HepG2 (cell line): ENCODE results near the gene COG4. TPM values are rescaled to one million over a fixed set of nuclear protein-coding genes. Genes with fewer than 3 reads are reported as not detected.

ENCODE experiments used
- FOXC1 ChIP-seq: sonication (generic); formaldehyde crosslinking; IDR thresholded peaks from 2 replicates; pipeline ENCODE4 v1.8.0; 2022; ENCODE audit warnings: mild to moderate bottlenecking, missing genetic modification reagents, borderline replicate concordance
- KDM6A ChIP-seq: IDR thresholded peaks from 2 replicates; pipeline ENCODE4 v1.6.1; 2016; ENCODE audit warnings: low read depth
- NBN ChIP-seq: fragments of 450-650 bp; conservative IDR thresholded peaks from 2 replicates; pipeline ENCODE4 v1.6.1; 2017
- ONECUT2 ChIP-seq: sonication (generic); formaldehyde crosslinking; IDR thresholded peaks from 2 replicates; pipeline ENCODE4 v1.4.0; 2020; ENCODE audit warnings: missing genetic modification reagents
- PAWR ChIP-seq: sonication (generic); formaldehyde crosslinking; IDR thresholded peaks from 2 replicates; pipeline ENCODE4 v1.4.0; 2020; ENCODE audit warnings: missing genetic modification reagents, mild to moderate bottlenecking, borderline replicate concordance
- PITX1 ChIP-seq: sonication (generic); formaldehyde crosslinking; IDR thresholded peaks from 2 replicates; pipeline ENCODE4 v1.5.1; 2020; ENCODE audit warnings: mild to moderate bottlenecking, missing genetic modification reagents
- STAG1 ChIP-seq: sonication (generic); formaldehyde crosslinking; IDR thresholded peaks from 2 replicates; pipeline ENCODE4 v1.4.0; 2020; ENCODE audit warnings: missing genetic modification reagents
- TAF15 ChIP-seq: fragments of 200-400 bp; formaldehyde crosslinking; IDR thresholded peaks from one replicate; pipeline ENCODE4 v1.6.1; 2018; ENCODE audit warnings: mild to moderate bottlenecking, low read depth, low read length; ENCODE audit not compliant: poor library complexity, severe bottlenecking
- ZFP82 ChIP-seq: sonication (generic); formaldehyde crosslinking; IDR thresholded peaks from 2 replicates; pipeline ENCODE4 v1.5.1; 2020; ENCODE audit warnings: mild to moderate bottlenecking, missing genetic modification reagents, borderline replicate concordance
- ZKSCAN1 ChIP-seq: fragments of 150-350 bp; IDR thresholded peaks from 2 replicates; pipeline ENCODE4 v1.6.1; 2014; ENCODE audit warnings: low read length
- ZNF180 ChIP-seq: sonication (generic); formaldehyde crosslinking; IDR thresholded peaks from 2 replicates; pipeline ENCODE4 v1.4.0; 2020; ENCODE audit warnings: low read depth, missing genetic modification reagents, borderline replicate concordance
- ZNF678 ChIP-seq: sonication (generic); formaldehyde crosslinking; IDR thresholded peaks from 2 replicates; pipeline ENCODE4 v1.4.0; 2020; ENCODE audit warnings: mild to moderate bottlenecking, missing genetic modification reagents
- polyA plus RNA-seq, 8 experiments: library from polyadenylated mRNA; depleted of rRNA in 3 of 8; stranded (reverse) in 7 of 8; unstranded in 1 of 8; fragments of >200 nt; fragmentation: Illumina TruSeq in 4 of 8; extraction: Trizol in 4 of 8; gene quantifications; 2 replicates each; pipeline versions ENCODE4 v1.2.1 to v1.2.3, GENCODE V29; 2011 to 2016; ENCODE audit warnings: low read depth in 4 of 8, missing spikeins in 1 of 8, mixed read lengths in 1 of 8; ENCODE audit not compliant: insufficient read depth in 1 of 8
- total RNA-seq, 5 experiments: library from RNA; depleted of rRNA; stranded (reverse); fragments of >200 nt; fragmentation: Illumina TruSeq; extraction: Trizol; gene quantifications; 2 replicates each; pipeline ENCODE4 v1.2.3, GENCODE V29; 2016; ENCODE audit warnings: low read depth in 1 of 5
- TF ChIP-seq, protein P1 (sequence below): sonication (generic); formaldehyde crosslinking; IDR thresholded peaks from 2 replicates; pipeline ENCODE4 v1.8.0; 2022; ENCODE audit warnings: mild to moderate bottlenecking, missing genetic modification reagents; ENCODE audit not compliant: insufficient replicate concordance
- TF ChIP-seq, protein P2 (sequence below): IDR thresholded peaks from 2 replicates; pipeline ENCODE4 v1.6.1; 2016; ENCODE audit warnings: missing genetic modification reagents, missing compliant biosample characterization
- TF ChIP-seq, protein P3 (sequence below): sonication (generic); formaldehyde crosslinking; conservative IDR thresholded peaks from 2 replicates; pipeline ENCODE4 v1.8.0; 2022; ENCODE audit warnings: low read depth, missing genetic modification reagents
- TF ChIP-seq, protein P4 (sequence below): sonication (generic); formaldehyde crosslinking; IDR thresholded peaks from 2 replicates; pipeline ENCODE4 v1.9.0; 2022; ENCODE audit warnings: missing genetic modification reagents, mild to moderate bottlenecking, borderline replicate concordance
- TF ChIP-seq, protein P5 (sequence below): IDR thresholded peaks from 2 replicates; pipeline ENCODE4 v1.6.1; 2016; ENCODE audit warnings: low read depth, control low read depth
- TF ChIP-seq, protein P6 (sequence below): sonication (generic); formaldehyde crosslinking; IDR thresholded peaks from 2 replicates; pipeline ENCODE4 v1.8.1; 2023; ENCODE audit warnings: mild to moderate bottlenecking, inconsistent platforms, moderate library complexity, missing genetic modification reagents, borderline replicate concordance

COG4 gene
- total and polyA plus RNA-seq, 2 of the 13 experiments (the other 11 are each of a cell fraction or from before 2014, with no cell fraction given), result 51.1 to 73.8 TPM

DNA sequence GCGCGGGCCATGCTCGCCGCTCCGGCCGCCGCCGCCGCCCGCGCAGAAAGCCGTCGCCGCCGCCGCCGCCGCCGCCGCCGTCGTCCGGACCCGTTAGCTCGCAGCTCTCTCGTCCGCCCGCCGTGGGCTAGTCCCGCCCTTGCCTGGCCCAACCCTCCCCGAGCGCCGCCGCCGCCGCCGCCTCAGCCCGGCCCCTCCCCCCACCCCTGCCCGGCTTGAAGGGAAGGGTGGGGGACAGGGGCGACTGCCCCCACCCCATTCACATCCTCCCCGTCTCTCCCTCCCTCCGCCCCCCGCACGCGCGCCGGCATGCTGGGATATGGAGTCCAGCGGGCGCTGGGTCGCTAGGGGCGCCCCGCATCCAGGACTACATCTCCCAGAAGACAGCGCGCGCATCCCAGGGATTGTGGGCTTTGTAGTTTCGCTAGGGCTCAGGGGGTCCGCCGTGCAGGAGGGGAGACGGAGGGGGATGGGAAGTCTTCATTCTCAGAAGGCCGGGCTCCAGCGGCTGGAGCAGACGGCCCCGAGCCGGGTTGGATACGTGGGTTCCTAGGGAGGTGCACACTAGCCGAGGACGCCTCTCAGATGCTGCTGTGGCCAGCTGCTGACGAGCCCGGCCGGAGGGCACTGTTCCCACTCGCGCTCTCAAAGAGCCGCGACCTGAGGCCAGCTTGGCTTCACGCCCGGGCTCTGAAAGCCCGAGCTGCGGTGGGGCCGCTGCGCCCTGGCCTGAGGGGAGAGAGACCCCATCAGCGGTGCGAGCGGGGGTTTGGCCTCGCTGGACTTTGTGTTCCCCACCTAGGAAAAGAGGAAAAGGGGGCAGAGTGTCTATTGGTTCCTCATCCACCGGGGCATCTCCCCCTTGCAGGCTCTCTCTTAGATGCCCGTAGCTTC is 84.1 kb downstream of the COG4 start, which contains the start of gene ST3GAL2 (continued):
- peak; percentile 99 for TF ChIP-seq FOXC1 (CRISPR knock-in tag)
- TF ChIP-seq PAWR (CRISPR knock-in tag), result no peak
- no peak; the same call in 1 of the 2 replicates for TF ChIP-seq ZKSCAN1
- TF ChIP-seq ZFP82 (CRISPR knock-in tag), result no peak
- TF ChIP-seq, protein P1, sequence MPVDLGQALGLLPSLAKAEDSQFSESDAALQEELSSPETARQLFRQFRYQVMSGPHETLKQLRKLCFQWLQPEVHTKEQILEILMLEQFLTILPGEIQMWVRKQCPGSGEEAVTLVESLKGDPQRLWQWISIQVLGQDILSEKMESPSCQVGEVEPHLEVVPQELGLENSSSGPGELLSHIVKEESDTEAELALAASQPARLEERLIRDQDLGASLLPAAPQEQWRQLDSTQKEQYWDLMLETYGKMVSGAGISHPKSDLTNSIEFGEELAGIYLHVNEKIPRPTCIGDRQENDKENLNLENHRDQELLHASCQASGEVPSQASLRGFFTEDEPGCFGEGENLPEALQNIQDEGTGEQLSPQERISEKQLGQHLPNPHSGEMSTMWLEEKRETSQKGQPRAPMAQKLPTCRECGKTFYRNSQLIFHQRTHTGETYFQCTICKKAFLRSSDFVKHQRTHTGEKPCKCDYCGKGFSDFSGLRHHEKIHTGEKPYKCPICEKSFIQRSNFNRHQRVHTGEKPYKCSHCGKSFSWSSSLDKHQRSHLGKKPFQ (CRISPR knock-in tag), result no peak
- TF ChIP-seq, protein P2, sequence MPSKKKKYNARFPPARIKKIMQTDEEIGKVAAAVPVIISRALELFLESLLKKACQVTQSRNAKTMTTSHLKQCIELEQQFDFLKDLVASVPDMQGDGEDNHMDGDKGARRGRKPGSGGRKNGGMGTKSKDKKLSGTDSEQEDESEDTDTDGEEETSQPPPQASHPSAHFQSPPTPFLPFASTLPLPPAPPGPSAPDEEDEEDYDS (CRISPR knock-in tag), result peak; percentile 10; the same call in 1 of the 2 replicates
- TF ChIP-seq TAF15, result no peak
- TF ChIP-seq ZNF180 (CRISPR knock-in tag), result no peak; the same call in 1 of the 2 replicates
- TF ChIP-seq, protein P3, sequence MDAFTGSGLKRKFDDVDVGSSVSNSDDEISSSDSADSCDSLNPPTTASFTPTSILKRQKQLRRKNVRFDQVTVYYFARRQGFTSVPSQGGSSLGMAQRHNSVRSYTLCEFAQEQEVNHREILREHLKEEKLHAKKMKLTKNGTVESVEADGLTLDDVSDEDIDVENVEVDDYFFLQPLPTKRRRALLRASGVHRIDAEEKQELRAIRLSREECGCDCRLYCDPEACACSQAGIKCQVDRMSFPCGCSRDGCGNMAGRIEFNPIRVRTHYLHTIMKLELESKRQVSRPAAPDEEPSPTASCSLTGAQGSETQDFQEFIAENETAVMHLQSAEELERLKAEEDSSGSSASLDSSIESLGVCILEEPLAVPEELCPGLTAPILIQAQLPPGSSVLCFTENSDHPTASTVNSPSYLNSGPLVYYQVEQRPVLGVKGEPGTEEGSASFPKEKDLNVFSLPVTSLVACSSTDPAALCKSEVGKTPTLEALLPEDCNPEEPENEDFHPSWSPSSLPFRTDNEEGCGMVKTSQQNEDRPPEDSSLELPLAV (CRISPR knock-in tag), result no peak
- TF ChIP-seq, protein P4, sequence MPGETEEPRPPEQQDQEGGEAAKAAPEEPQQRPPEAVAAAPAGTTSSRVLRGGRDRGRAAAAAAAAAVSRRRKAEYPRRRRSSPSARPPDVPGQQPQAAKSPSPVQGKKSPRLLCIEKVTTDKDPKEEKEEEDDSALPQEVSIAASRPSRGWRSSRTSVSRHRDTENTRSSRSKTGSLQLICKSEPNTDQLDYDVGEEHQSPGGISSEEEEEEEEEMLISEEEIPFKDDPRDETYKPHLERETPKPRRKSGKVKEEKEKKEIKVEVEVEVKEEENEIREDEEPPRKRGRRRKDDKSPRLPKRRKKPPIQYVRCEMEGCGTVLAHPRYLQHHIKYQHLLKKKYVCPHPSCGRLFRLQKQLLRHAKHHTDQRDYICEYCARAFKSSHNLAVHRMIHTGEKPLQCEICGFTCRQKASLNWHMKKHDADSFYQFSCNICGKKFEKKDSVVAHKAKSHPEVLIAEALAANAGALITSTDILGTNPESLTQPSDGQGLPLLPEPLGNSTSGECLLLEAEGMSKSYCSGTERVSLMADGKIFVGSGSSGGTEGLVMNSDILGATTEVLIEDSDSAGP (CRISPR knock-in tag), result peak; percentile 93
- TF ChIP-seq, protein P5, sequence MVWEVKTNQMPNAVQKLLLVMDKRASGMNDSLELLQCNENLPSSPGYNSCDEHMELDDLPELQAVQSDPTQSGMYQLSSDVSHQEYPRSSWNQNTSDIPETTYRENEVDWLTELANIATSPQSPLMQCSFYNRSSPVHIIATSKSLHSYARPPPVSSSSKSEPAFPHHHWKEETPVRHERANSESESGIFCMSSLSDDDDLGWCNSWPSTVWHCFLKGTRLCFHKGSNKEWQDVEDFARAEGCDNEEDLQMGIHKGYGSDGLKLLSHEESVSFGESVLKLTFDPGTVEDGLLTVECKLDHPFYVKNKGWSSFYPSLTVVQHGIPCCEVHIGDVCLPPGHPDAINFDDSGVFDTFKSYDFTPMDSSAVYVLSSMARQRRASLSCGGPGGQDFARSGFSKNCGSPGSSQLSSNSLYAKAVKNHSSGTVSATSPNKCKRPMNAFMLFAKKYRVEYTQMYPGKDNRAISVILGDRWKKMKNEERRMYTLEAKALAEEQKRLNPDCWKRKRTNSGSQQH (CRISPR knock-in tag), result peak; percentile 76; the same call in 1 of the 2 replicates
- TF ChIP-seq KDM6A (CRISPR knock-in tag), result peak; percentile 42; the same call in 1 of the 2 replicates
- TF ChIP-seq, protein P6, sequence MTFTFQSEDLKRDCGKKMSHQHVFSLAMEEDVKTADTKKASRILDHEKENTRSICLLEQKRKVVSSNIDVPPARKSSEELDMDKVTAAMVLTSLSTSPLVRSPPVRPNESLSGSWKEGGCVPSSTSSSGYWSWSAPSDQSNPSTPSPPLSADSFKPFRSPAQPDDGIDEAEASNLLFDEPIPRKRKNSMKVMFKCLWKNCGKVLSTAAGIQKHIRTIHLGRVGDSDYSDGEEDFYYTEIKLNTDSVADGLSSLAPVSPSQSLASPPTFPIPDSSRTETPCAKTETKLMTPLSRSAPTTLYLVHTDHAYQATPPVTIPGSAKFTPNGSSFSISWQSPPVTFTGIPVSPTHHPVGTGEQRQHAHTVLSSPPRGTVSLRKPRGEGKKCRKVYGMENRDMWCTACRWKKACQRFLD (CRISPR knock-in tag), result peak; percentile 84; the same call in 1 of the 2 replicates
- no peak for TF ChIP-seq ONECUT2 (CRISPR knock-in tag)
- TF ChIP-seq NBN, result no peak
- peak; percentile 35; the same call in 1 of the 2 replicates for TF ChIP-seq PITX1 (CRISPR knock-in tag)
- no peak for TF ChIP-seq STAG1 (CRISPR knock-in tag)
- TF ChIP-seq ZNF678 (CRISPR knock-in tag), result peak; percentile 80; the same call in 1 of the 2 replicates
